SK-N-DZ (cell line): ENCODE measurements around the gene NUPR2.
"Not testable (repeated sequence)": the region's sequence is repeated elsewhere in the genome, so short reads cannot be mapped to it uniquely, and the experiment has no call there.

Experiments
- DNase-seq: peaks from one replicate; pipeline ENCODE4 v3.0.0-alpha.2; 2015; ENCODE audit warnings: low spot score

The NUPR2 gene

DNA sequence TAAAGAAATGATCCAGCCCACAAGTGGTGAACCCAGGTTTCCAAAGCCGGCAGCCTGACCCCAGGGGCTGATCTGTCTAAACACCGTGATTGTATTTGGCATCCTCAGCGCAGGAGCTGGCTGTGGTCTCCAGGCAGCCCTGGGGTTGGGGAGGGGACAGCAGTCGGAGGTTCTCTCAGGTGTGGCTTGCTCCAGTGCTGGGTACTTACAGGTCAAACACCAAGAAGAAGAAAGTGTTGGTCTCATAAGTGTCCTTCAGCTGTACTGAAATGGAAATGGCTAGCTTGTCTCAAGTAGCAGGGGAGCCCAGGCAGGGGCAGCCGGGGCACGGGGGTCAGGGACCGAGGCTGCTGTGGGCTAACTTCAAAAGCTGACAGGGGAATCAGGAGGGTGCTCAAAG, 29.5 kb downstream of the NUPR2 start:
- no peak for DNase-seq

DNA sequence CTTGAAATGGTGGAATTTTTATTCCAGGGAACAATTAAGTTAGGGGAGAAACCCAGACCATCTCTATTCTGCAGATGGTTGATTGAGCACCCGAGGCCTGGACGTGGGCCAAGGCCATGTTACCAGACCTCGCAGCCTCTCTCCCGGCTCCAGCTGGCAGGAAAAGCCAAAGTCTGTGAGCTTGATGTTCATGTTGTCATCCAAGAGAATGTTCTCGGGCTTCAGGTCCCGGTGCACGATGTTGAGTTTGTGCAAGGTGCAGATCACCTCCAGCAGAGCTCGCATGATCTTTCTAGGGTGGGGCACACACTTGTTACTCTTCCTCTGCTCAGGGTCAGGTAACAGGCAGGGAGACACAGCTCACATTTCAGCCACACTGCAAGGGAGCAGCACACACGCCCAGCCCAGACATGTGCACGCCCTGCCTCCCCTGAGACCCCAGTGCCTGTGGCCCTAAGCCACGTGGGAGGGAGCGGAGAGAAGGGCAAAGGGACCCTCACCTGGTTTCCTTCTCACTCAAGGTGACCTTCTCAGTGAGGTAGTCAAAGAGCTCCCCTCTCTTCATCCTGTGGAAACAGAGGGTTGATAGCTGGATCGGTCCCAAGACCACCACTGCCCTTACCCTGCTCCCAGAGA, 32.9 kb downstream of the NUPR2 start:
- peak; percentile 28 for DNase-seq

DNA sequence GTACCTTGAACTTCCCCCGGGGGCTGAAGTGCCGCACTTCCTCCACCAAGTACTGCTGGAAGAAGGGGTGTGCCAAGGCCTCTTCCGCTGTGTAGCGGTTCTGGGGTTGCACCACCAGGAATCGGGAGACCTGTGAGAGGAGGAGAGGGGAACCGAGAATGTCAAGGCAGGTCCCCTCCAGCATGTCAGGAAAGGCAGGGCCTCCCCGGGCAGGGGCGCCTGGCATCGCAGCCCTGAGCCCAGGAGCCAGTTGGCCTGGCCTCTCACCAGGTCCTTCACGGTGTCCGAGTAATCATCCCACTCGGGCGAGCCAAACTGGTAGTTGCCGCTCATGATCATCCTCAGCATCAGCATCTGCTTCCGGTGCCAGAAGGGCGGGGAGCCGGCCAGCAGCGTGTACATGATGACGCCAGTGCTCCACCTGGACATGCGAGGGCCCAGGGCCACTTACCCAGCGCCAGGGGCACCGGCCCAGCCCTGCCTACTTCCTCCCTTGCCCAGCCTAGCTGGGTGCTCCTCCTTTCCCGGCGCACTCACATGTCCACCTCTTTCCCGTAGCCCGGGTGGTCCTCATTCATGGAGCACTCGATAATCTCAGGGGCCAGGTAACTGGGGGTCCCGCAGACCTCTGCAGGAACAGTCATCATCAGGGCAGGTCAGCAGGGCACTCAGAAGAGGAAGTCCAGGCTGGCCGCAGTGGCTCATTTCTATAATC, 34.4 kb downstream of the NUPR2 start:
- DNase-seq: no peak

DNA sequence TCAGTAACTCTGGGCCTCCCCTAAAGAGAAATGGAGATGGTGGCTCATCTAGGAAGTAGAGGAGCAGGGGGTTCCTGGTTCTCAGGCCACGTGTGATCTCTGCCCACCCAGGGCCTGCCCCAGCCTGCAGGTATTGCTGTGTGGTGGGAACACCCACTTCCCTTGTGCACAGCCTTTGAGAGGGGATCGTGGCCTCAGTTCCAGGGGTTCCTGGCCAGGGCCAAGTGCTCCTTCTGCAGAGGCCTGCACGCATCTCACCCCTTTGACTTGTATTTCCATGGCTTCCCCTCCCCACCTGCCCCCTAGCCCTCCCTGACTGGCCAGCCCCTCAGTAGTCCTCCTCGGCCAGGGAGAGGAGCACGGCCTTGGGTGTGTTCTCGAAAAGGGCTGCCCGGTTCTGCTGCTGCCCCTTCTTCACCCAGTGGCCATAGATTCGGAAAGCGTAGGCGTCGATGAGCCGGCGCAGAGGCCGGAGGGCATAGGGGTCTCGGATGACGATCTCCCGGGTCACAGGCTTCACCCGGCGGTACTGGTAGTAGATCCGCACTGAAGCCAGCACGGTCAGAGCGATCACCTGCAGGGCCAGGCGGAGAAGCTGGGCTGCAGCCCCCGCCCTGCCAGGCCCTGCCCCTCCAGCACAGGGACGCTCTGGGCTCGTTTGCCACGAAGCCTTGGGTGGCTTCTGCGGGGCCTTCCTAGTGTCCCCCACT, 35.3 kb downstream of the NUPR2 start:
- not testable (repeated sequence) for DNase-seq

DNA sequence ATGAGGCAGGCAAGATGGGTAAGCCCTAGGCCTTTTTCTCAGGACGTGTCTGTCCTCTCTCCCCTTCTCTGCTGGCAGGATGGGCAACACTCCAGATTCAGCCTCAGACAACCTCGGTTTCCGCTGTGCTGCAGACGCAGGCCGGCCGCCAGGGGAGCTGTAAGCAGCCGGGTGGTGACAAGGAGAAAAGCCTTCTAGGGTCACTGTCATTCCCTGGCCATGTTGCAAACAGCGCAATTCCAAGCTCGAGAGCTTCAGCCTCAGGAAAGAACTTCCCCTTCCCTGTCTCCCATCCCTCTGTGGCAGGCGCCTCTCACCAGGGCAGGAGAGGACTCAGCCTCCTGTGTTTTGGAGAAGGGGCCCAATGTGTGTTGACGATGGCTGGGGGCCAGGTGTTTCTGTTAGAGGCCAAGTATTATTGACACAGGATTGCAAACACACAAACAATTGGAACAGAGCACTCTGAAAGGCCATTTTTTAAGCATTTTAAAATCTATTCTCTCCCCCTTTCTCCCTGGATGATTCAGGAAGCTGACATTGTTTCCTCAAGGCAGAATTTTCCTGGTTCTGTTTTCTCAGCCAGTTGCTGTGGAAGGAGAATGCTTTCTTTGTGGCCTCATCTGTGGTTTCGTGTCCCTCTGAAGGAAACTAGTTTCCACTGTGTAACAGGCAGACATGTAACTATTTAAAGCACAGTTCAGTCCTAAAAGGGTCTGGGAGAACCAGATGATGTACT, 36.6 kb downstream of the NUPR2 start:
- no peak for DNase-seq

DNA sequence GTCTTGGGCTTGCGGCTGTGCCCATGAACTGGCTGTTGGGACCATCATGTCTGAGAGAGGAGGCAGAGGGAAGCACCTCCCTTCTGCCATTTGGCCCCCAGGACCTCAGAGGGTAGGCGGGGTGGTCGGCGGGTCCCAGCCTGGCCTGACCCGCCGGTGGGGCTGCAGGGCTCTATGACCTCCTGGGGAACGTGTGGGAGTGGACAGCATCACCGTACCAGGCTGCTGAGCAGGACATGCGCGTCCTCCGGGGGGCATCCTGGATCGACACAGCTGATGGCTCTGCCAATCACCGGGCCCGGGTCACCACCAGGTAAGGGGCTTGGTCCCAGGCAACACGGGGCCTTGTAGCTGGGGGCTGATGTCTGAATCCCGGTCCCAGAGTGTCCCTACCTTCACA, 38.0 kb downstream of the NUPR2 start:
- no peak for DNase-seq

DNA sequence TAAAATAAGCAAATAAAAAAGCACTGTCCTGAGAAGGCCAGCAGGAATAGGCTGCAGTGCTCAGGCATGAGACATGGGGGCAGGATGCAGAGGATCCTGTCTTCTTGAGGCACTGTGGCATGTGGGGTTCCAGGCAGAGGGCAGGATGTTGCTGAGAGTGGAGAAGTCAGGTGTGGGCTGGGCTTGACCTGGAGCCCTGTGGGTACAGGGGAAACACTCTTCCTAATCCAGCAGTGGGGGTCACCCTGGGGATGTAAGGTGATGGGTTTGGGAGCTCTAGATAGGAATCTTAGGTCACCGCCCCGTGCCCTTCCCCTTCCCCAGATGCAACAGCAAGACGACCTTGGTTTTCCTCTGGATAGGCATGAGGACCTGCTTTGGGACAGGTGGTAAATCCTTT, 38.5 kb downstream of the NUPR2 start:
- DNase-seq: no peak

DNA sequence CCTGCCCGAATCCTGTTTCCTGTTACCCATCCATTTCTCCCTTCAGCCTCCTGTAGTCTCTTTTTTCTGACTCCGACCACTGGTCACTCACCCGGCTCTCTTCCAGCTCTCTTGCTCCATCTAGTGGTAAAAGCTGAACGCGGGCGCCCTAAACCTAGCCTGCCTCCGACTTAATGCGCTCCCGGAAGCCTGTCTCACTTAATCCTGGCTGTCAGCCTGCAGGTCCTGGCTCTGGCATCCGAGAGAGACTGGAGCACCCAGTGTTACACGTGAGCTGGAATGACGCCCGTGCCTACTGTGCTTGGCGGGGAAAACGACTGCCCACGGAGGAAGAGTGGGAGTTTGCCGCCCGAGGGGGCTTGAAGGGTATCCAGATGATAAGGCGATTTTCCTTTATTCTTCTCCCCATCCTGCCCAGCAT, 41.8 kb downstream of the NUPR2 start:
- DNase-seq: peak; percentile 80

DNA sequence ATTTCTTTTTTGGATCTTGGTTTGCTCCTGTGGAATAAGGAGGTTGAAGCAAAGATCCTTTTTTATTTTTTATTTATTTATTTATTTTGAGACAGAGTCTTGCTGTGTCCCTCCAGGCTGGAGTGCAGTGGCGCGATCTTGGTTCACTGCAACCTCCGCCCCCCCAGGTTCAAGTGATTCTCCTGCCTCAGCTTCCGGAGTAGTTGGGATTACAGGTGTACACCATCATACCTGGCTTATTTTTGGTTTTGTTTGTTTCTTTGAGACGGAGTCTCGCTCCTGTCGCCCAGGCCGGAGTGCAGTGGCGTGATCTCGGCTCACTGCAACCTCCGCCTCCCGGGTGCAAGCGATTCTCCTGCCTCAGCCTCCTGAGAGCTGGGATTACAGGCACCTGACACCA, 49.8 kb downstream of the NUPR2 start:
- DNase-seq: not testable (repeated sequence)
